ENCODE measurements around the gene CDKL2. TPM values are rescaled to one million over a fixed set of nuclear protein-coding genes. Genes with fewer than 3 reads are reported as not detected.

CDKL2 gene
- total and polyA plus RNA-seq, 9 of the 15 experiments (the other 6 are each of a cell fraction or from before 2014, with no cell fraction given): 0.01 to 0.16 TPM; not detected in 7

- no peaks in the 10 kb centered on the region for H3K36me3 ChIP-seq (ENCODE audit: control insufficient read depth, insufficient read depth, low read length)
- H3K9me1 ChIP-seq (ENCODE audit: control insufficient read depth, insufficient read depth, low read length): no peaks in the 10 kb centered on the region
- no peaks in the 10 kb centered on the region for H3K4me1 ChIP-seq (replicated peaks in 1 of 2; ENCODE audit: control insufficient read depth in 2 of 2, insufficient read depth in 2 of 2, low read length in 2 of 2)
- CTCF ChIA-PET (ENCODE audit: low intra/inter-chr PET ratio): no interaction called here
- H3K27ac ChIP-seq (ENCODE audit: extremely low read depth, low read depth, low read length): no peak overlapping the region
- H2AFZ ChIP-seq (ENCODE audit: low read depth, low read length): no peak overlapping the region
- intact Hi-C loops (cut with micrococcal nuclease): no loop called here
- in situ Hi-C loops (cut with MboI): no loop called here
- no peaks in the 10 kb centered on the region for H3K9me3 ChIP-seq (replicated peaks; ENCODE audit: control insufficient read depth, insufficient read depth, low read depth, low read length)
- no TSS peak for BruUV-seq (replicated peaks)
- FAIRE-seq (no peak), DNase-seq (ENCODE audit: extremely low read depth in 1 of 4, low spot score in 3 of 4) (no peak), ATAC-seq (no peak)
- no peak overlapping the region for H3K9ac ChIP-seq (ENCODE audit: insufficient read depth in 1 of 2, low read depth in 2 of 2, low read length in 2 of 2)
- no peak overlapping the region for H3K4me2 ChIP-seq (ENCODE audit: insufficient read depth, low read length)
- H4K20me1 ChIP-seq (replicated peaks; ENCODE audit: control insufficient read depth, insufficient read depth, low read length): no peaks in the 10 kb centered on the region
- WGBS (ENCODE audit: insufficient coverage, low coverage, missing lambda C conversion rate): 8% methylated on average over 2 of the region's 2 CpGs
- POLR2A ChIA-PET: no interaction called here
- no peak overlapping the region for H3K4me3 ChIP-seq
- H3K27me3 ChIP-seq (ENCODE audit: control insufficient read depth in 2 of 2, insufficient read depth in 2 of 2, low read length in 2 of 2): peaks cover 0 to 4% of the 10 kb centered on the region in 2 experiments; a peak in 2 of 5 replicates
- no peaks in the 10 kb centered on the region for H3K79me2 ChIP-seq (ENCODE audit: control insufficient read depth, insufficient read depth, low read length)
- TF ChIP-seq NR2C2 (CRISPR knock-in tag; IDR thresholded peaks at IDR 0.05) (no peak), NR2C2 (tag; IDR thresholded peaks at IDR 0.05) (no peak), JUN (IDR thresholded peaks at IDR 0.05; ENCODE audit: borderline replicate concordance, low read depth, low read length) (no peak), JUN (CRISPR knock-in tag; IDR thresholded peaks at IDR 0.05; ENCODE audit: borderline replicate concordance) (no peak), ZNF696 (CRISPR knock-in tag; conservative IDR thresholded peaks at IDR 0.05) (no peak), RFX1 (IDR thresholded peaks at IDR 0.05) (peak; percentile 57)
These were observed 62.6 kb downstream of the CDKL2 start for GRCh38 chr4:75567725-75568124.

- H3K9me1 ChIP-seq (ENCODE audit: control insufficient read depth, insufficient read depth, low read length): no peaks in the 10 kb centered on the region
- H3K36me3 ChIP-seq (ENCODE audit: control insufficient read depth, insufficient read depth, low read length): no peaks in the 10 kb centered on the region
- 0 out of 5 replicates have a peak, but pooled peaks cover 0 to 2% of the 10 kb centered on the region in 2 experiments for H3K4me1 ChIP-seq (replicated peaks in 1 of 2; ENCODE audit: control insufficient read depth in 2 of 2, insufficient read depth in 2 of 2, low read length in 2 of 2)
- FAIRE-seq (no peak), DNase-seq (ENCODE audit: extremely low read depth in 1 of 4, low spot score in 3 of 4) (no peak), ATAC-seq (no peak)
- no peaks in the 10 kb centered on the region for H3K79me2 ChIP-seq (ENCODE audit: control insufficient read depth, insufficient read depth, low read length)
- POLR2A ChIA-PET: no interaction called here
- TF ChIP-seq AFF4 (CRISPR knock-in tag; IDR thresholded peaks at IDR 0.05) (no peak), RBM15 (IDR thresholded peaks at IDR 0.05; ENCODE audit: insufficient read depth, low read length) (no peak), CEBPB (tag; IDR thresholded peaks at IDR 0.05) (0 out of 2 replicates have a peak, but pooled peaks have one; percentile 12), CEBPG (CRISPR knock-in tag; IDR thresholded peaks at IDR 0.05) (no peak), CEBPG (tag; conservative IDR thresholded peaks at IDR 0.05 in 1 of 2, IDR thresholded peaks at IDR 0.05 in 1 of 2) (0 out of 4 replicates have a peak, but pooled peaks of 1 of the 2 experiments have one; percentile 22)
- H3K9me3 ChIP-seq (replicated peaks; ENCODE audit: control insufficient read depth, insufficient read depth, low read depth, low read length): no peaks in the 10 kb centered on the region
- in situ Hi-C loops (cut with MboI) (no loop called here), intact Hi-C loops (cut with micrococcal nuclease) (no loop called here)
- H4K20me1 ChIP-seq (replicated peaks; ENCODE audit: control insufficient read depth, insufficient read depth, low read length): no peaks in the 10 kb centered on the region
- no peak overlapping the region for H2AFZ ChIP-seq (ENCODE audit: low read depth, low read length)
- H3K4me2 ChIP-seq (ENCODE audit: insufficient read depth, low read length): no peak overlapping the region
- H3K27ac ChIP-seq (ENCODE audit: extremely low read depth, low read depth, low read length): no peak overlapping the region
- BruUV-seq (replicated peaks): no TSS peak
- WGBS (ENCODE audit: insufficient coverage, low coverage, missing lambda C conversion rate): 0% methylated on average over 1 of the region's 1 CpG
- H3K27me3 ChIP-seq (ENCODE audit: control insufficient read depth in 2 of 2, insufficient read depth in 2 of 2, low read length in 2 of 2): peaks cover 0 to 4% of the 10 kb centered on the region in 2 experiments; a peak in 2 of 5 replicates
- CTCF ChIA-PET (ENCODE audit: low intra/inter-chr PET ratio): no interaction called here
- H3K4me3 ChIP-seq: no peak overlapping the region
- no peak overlapping the region for H3K9ac ChIP-seq (ENCODE audit: insufficient read depth in 1 of 2, low read depth in 2 of 2, low read length in 2 of 2)
These were observed 63.4 kb downstream of the CDKL2 start for GRCh38 chr4:75566911-75567310.

Data from K562 (cell line).